Stimulated activated CD8-positive, alpha-beta memory T cell treated with anti-CD3 and anti-CD28 coated beads, Interleukin-7, amount 100 ng/mL, for 1 hour (primary cell): ENCODE results near the gene MINDY4B.

ENCODE experiments used
- DNase-seq, 2 donors: peaks; one replicate each; pipeline ENCODE4 v3.0.0-alpha.2; 2020; ENCODE audit warnings: low read depth in 2 of 2

Gene MINDY4B

DNA sequence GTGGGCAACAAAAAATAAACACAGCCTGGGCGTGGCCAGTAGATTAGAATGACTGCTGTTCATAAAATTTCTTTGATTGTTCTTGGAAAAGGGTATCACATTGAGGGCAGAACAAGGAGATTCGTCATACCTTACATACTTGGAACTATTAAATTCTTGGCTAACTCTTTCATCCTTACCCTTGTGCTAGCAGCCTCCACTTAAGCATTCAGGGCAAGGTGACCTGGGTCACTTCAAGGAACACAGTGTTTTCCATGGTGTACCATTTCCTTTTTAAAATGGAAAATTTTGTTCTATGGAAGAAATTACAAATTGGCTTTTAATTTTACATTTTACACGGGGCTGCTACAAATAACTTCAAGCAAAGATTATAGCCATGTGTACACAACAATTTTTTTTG lies 60.8 kb downstream of the MINDY4B start:
- DNase-seq, result no peak

DNA sequence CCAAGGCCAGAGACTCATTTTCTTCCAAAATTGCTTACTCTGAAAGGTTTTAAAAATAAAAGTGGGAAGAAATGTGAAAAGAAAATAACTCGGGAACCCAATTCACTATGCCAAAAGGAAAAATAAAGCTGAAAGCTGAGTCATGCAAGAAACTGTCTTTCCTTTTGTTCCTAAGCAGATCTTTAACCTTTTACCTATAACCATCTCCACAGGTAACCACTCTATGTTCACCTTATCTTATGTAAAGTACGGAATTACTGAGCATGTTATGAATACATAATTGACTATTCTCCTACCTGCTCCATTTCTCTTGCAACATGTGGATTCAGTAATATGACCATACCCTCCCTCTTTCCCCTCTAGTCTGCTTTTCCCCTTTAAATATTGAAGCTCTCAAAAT lies 62.0 kb downstream of the MINDY4B start:
- no peak for DNase-seq

DNA sequence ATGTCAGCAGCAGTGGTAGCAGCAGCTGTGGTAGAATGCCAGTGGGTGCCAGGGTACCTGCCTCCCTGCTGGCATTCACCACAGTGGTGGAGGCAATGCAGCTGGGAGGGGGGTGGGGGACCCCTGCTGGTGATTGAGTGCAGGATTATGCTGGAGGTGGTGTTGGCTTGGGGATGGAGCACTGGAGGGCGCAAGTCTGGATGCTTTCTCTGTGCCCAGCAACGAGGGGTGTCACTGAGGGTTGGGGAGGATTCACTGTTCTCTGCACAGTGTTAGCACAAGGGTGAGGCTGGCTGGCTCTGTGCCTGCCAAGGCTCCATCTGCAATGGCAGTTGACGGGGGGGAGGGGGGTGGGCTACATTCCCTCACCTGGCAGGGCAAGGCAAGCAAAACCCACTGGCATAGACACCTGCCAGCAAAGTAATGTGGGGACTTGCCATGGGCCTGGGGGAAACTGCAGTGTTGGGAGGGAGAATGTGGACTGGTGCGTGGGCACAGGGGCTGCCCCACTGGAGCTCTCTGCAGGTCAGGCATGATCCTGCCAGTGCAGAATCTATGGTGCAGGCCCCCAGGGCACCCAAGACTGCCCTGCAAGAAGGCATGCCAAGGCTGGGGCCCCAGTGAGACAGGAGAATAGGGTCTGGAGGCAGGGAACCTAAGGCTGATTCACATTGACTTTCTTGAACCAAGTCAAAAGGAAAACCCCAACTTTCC lies 64.3 kb downstream of the MINDY4B start:
- no peak for DNase-seq

DNA sequence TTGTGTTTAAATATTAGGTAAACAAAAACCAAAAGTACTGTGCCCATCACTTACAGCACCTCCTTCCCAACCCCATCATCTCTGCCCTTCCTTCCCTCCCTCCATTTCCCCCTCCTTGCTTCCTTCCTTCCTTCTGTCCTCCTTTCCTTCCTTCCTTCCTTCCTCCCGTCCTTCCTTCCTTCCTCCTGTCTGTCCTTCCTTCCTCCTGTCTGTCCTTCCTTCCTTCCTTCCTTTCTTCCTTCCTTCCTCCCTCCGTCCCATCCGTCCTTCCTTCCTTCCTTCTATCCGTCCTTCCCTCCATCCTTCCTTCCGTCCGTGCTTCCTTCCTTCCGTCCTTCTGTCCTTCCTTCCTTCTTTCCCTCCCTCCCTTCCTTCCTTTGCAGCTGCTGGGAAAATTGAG lies 74.5 kb downstream of the MINDY4B start:
- no peak for DNase-seq

DNA sequence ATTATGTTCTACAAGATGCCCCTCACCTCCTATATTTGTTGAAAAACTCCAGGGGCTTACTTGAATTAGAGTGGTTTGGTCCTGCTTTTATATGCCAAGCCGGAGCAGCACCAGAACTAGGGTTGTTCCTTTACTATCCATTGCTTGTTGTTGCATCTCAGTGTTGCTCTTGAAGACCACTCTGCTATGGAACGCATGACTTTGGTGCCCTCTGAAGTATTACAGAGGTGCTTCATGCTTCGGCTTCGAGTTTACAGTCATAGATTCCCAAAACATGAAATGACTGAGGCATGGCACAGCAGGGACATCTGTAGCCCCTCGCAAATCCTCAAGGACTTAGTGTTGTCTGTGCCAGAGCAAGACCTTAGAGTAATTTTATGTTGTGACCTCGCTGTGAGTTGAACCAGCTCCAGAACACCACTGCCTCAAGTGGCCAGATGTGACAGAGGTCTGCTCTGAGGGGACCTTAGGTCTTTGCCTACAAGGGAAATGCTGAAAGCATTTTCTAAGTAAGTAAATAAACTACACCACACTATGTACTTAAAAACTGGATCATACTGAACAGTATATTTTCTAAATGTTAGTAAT lies 75.1 kb downstream of the MINDY4B start:
- DNase-seq, result no peak

DNA sequence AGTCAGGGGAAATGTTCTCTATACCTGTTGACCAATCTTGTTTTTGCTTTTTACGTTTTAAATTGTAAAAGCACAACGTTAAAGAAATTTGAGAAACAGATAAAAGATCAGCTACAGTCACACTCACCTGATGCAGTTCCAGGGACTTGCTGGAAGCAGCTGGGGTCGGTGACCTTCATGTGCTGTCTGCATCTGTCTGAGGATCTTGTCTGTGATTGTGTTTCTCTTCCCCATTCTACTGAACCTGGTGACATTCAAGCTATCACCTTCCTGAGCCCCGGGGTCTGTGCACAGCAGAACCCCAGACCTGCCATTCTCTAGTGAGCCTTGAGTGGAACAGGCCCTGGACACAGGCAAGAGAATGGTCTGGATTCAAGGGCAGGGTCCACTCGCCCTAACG lies 75.8 kb downstream of the MINDY4B start:
- no peak for DNase-seq

DNA sequence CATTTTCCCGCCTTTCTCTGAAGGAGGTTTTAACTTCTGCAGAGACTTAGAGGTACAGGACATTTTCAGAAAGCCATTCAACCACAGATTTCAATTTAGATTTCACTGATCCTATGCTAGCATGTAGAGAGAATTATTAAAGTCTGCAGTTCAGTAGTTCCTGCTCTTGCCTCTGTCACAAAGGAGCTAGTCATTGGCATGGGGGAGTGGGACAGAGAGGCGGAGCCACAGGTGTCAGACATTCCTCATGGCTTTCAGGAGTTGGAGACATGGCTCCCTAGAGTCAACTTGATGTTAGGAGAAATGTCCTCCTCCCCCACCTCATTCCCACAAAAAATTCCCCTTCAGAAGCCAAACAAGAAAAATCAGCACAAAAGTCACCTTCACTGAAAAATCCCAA lies 76.2 kb downstream of the MINDY4B start:
- DNase-seq, result no peak

DNA sequence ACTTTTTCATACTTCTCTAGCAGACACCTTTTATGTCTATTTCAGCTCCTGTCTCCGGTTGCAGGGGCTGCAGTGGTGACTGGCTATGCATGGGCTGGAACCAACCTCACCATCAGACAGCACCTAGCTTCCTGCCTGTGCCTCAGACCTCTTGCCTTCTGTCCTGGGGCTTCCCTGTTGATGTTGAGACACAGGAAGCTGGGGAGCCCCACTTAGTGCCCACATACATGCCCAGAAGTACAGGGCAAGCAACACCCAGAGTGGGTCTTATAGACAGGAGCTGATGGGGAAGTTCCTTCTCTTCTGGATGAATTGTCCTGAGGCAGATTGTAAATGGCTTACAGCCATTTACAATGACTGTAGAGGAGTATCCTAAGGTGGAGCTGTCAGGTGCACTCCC lies 77.0 kb downstream of the MINDY4B start:
- no peak for DNase-seq

DNA sequence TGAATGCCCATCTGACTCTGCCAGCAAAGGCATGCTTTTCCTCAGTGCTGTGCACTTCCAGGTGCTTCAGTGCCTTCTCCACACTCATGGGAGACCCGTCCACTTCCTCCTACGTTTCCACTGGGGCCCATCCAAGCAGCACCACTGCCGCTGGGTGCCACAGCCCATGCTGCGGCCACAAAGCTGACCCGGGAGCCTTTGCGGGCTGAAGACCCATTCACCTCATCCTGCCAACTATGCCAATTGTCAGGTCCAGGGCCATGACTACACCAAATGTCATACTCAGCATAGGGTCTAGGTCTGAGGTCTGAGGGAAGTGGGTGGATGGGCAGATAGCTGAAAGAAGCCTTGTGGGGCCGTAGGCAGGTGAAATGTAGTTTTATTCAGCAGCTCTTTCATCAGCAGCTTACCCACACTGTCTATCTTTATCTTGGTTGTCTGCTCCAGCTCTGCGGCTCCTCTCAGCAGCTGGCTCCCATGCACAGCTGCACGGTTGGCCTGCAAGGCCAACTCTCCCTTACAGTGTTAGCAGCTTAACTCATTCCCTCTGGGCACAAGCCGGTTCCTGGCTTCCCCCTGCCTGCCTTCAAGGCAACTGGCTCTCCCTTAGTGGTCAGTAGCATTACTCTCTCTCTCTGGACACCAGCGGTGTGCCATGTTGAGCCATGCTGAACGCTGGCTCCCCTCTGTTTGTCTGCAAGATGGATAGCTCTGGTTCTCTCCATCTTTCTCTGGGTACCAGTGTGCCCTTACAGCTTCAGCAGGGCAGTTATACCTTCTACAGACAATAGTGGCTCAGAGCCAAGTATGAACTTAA lies 78.6 kb downstream of the MINDY4B start:
- no peak for DNase-seq

DNA sequence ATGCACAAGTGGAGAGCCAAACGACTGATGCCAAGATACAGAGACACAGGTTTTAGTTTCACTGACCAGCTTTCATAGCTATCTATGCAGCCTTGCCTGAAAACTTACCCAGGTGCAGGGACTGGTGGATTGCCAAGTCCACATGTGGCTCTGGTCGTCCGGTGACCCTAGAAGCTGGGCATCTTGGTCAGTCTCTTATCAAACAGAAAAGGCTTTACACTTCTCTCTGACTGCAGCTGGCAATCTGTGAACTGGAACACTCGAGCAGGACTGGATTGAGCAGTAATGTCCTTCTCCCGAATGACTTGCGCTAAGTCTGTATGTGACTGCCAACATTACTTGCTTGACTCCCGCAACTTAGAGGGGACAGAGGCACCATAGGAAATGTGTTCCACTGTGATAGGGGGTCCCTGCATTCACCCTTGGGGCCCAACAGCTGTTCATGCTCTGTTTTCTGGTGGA lies 79.3 kb downstream of the MINDY4B start:
- DNase-seq, result no peak

DNA sequence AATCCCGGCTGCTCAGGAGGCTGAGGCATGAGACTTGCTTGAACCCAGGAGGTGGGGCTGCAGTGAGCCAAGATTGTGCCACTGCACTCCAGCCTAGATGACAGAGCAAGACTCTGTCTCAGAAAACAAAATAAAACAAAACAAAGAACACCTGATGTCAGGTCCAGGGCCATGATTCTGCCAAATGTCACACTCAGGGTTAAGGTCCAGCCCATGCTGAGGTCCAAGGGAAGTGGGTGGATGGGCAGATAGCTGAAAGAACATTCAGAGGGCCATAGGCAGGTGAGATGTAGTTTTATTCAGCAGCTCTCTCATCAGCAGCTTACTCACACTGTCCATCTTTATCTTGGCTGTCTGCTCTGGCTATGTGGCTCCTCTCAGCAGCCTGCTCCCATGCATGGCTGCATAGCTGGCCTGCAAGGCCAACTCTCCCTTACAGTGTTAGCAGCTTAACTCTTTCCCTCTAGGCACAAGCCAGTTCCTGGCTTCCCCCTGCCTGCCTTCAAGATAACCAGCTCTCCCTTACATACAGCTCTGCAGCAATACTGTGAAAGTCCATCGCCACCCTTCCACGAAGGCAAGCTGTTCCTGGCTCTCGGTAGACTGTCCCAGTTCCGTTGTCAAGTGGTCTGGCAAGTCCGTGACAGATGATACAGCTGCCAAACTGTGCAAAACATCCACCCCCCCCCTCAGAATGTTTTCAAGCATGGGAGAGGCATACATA lies 79.9 kb downstream of the MINDY4B start:
- no peak for DNase-seq

DNA sequence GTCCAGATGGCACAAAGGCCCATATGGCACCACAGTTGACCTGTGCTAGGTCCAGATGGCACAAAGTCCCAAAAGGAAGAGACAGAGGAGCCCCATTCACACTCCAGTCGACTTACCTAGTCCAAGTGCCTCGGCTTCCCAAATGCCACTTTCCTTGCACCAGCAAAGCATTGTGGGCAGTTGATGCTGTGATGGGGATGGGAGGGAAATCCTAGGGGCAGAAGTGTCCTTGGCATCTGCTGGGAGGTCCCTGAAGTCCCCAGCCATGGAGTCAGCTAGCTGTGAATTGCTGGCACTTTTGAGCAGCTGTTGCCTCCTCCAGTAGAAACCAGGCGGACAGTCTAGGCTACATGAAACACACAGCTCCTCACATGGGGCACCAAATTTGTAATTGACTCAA lies 82.0 kb downstream of the MINDY4B start:
- DNase-seq, result no peak

DNA sequence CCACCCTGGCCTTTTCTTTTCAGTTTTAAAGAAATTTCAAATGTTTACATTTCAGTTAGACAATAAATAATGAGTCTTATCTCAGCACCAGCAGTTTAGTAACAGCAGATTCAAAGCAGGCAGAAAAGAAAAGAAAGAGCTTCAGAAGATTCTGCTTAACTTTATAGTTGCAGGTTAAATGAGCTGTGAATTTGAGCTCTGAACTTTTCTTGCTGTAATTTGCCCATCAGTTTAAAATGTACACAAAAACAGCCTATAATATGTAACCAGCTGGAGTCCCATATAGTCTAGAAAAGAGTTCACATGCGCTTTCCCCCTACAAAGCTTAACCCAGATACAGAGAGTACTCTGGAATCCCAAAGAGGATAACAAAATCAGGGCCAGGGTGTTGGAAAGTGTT lies 82.6 kb downstream of the MINDY4B start:
- no peak for DNase-seq
